Activated CD4-positive, alpha-beta memory T cell treated with anti-CD3 and anti-CD28 coated beads for 36 hours (primary cell): ENCODE data around the gene MRPL49. TPM values are rescaled to one million over a fixed set of nuclear protein-coding genes. Genes with fewer than 3 reads are reported as not detected.

ENCODE experiments used
- CTCF ChIA-PET: fragments of 350-600 bp; sonication (Branson Sonifier 250); formaldehyde crosslinking; loops from one replicate; lab custom pipeline; 2021; ENCODE audit warnings: antibody characterized with exemption, inconsistent platforms; lab: Charles Lee
- POLR2A ChIA-PET: fragments of 350-600 bp; sonication (Branson Sonifier 250); formaldehyde crosslinking; loops from one replicate; lab custom pipeline; 2021; ENCODE audit warnings: antibody characterized with exemption; lab: Charles Lee
- DNase-seq: peaks from one replicate; pipeline ENCODE4 v3.0.0-alpha.2; 2020
- H3K27ac Mint-ChIP-seq: one replicate; pipeline ENCODE4 v1.8.0; 2021; ENCODE audit warnings: mixed read lengths
- H3K27me3 Mint-ChIP-seq: one replicate; pipeline ENCODE4 v1.8.0; 2021; ENCODE audit warnings: mixed read lengths
- H3K36me3 Mint-ChIP-seq: one replicate; pipeline ENCODE4 v1.8.0; 2021; ENCODE audit warnings: mixed read lengths
- H3K4me1 Mint-ChIP-seq: one replicate; pipeline ENCODE4 v1.8.0; 2021; ENCODE audit warnings: low read depth, mixed read lengths
- H3K4me3 Mint-ChIP-seq: one replicate; pipeline ENCODE4 v1.8.0; 2021; ENCODE audit warnings: mild to moderate bottlenecking, mixed read lengths
- H3K9me3 Mint-ChIP-seq: one replicate; pipeline ENCODE4 v1.8.0; 2021; ENCODE audit warnings: mixed read lengths
- intact Hi-C: fragments of 100-400 bp; cut with micrococcal nuclease; formaldehyde crosslinking; loops from one replicate; pipeline ENCODE4 v1.15.1; 2023
- total RNA-seq, 2 experiments: library from RNA; stranded (reverse); gene quantifications; one replicate each; pipeline ENCODE4 v1.2.3, GENCODE V29; 2021

MRPL49 gene
- total RNA-seq, 2 experiments from 2014 or later = 48.5 to 52.5 TPM

- ChIA-PET CTCF (interaction anchor here (0.6 to 6.7 kb wide), 13 partner anchors 7 to 910 kb away, joined by 3 to 122 read pairs (median 8); partner anchors contain the start of genes ARL2, CAPN1, CDCA5 and FAU), POLR2A (interaction anchor here (0.8 to 2.8 kb wide), 7 partner anchors 9 to 69 kb away, joined by 3 to 19 read pairs (median 5); partner anchors contain the start of genes CAPN1, CDCA5, FAU and MRPL49)
- intact Hi-C loops = loop anchor here (10.0 kb wide), 2 partner anchors 368 to 868 kb away; partner anchors contain the start of genes FKBP2, PPP1R14B and RASGRP2
- Mint-ChIP-seq H3K36me3 (peaks cover 5% of the 10 kb centered on the region), H3K4me3 (peak overlapping the region; percentile 84), H3K27ac (peak overlapping the region; percentile 56), H3K4me1 (peaks cover 56% of the 10 kb centered on the region), H3K9me3 (no peaks in the 10 kb centered on the region), H3K27me3 (no peaks in the 10 kb centered on the region)
- DNase-seq = peak; percentile 84
Measured at GRCh38 chr11:65112546-65113360, 9.4 kb upstream of the MRPL49 start.

- no peak for DNase-seq
- Mint-ChIP-seq H3K4me1 (peaks cover 60% of the 10 kb centered on the region), H3K9me3 (no peaks in the 10 kb centered on the region), H3K27ac (peak overlapping the region; percentile 56), H3K27me3 (no peaks in the 10 kb centered on the region), H3K4me3 (peak overlapping the region; percentile 84), H3K36me3 (peaks cover 9% of the 10 kb centered on the region)
- POLR2A ChIA-PET = interaction anchor here (1.1 to 2.8 kb wide), 5 partner anchors 8 to 68 kb away, joined by 3 to 19 read pairs (median 5); partner anchors contain the start of genes CAPN1, FAU, MRPL49 and SYVN1
- intact Hi-C loops = loop anchor here (10.0 kb wide), 2 partner anchors 369 to 869 kb away; partner anchors contain the start of genes FKBP2, PPP1R14B and RASGRP2
- CTCF ChIA-PET = interaction anchor here (0.6 to 6.7 kb wide), 11 partner anchors 7 to 265 kb away, joined by 3 to 122 read pairs (median 8); partner anchors contain the start of genes ARL2, CAPN1, CDCA5 and FAU
Measured at GRCh38 chr11:65113361-65113756, 8.8 kb upstream of the MRPL49 start.

- CTCF ChIA-PET = interaction anchor here (2.6 to 6.7 kb wide), 3 partner anchors 6 to 31 kb away, joined by 7 to 122 read pairs (median 72); partner anchors contain the start of genes CDCA5, FAU, MRPL49 and VPS51
- Mint-ChIP-seq H3K27ac (no peak overlapping the region), H3K4me3 (peak overlapping the region; percentile 84), H3K36me3 (peaks cover 13% of the 10 kb centered on the region), H3K9me3 (no peaks in the 10 kb centered on the region), H3K4me1 (peaks cover 65% of the 10 kb centered on the region), H3K27me3 (no peaks in the 10 kb centered on the region)
- intact Hi-C loops = loop anchor here (10.0 kb wide), 2 partner anchors 369 to 869 kb away; partner anchors contain the start of genes FKBP2, PPP1R14B and RASGRP2
- no peak for DNase-seq
- POLR2A ChIA-PET = interaction anchor here (2.8 kb wide), 1 partner anchor 8 kb away, joined by 19 read pairs; the partner anchor contains the start of genes FAU and MRPL49
Measured at GRCh38 chr11:65113839-65114238, 8.3 kb upstream of the MRPL49 start.

- H3K9me3 Mint-ChIP-seq = no peaks in the 10 kb centered on the region
- DNase-seq = no peak
- peaks cover 67% of the 10 kb centered on the region for H3K4me1 Mint-ChIP-seq
- POLR2A ChIA-PET = no interaction called here
- CTCF ChIA-PET = interaction anchor here (0.7 to 2.6 kb wide), 3 partner anchors 31 to 100 kb away, joined by 3 to 7 read pairs (median 3); partner anchors contain the start of genes ARL2, CAPN1, CDCA5 and ZFPL1
- intact Hi-C loops = loop anchor here (10.0 kb wide), 2 partner anchors 370 to 870 kb away; partner anchors contain the start of genes FKBP2, PPP1R14B and RASGRP2
- H3K36me3 Mint-ChIP-seq = peaks cover 16% of the 10 kb centered on the region
- H3K27me3 Mint-ChIP-seq = no peaks in the 10 kb centered on the region
- no peak overlapping the region for H3K27ac Mint-ChIP-seq
- H3K4me3 Mint-ChIP-seq = no peak overlapping the region
Measured at GRCh38 chr11:65114538-65115171, 7.5 kb upstream of the MRPL49 start.

- peaks cover 69% of the 10 kb centered on the region for H3K4me1 Mint-ChIP-seq
- no peaks in the 10 kb centered on the region for H3K9me3 Mint-ChIP-seq
- H3K27ac Mint-ChIP-seq = peak overlapping the region; percentile 95
- H3K27me3 Mint-ChIP-seq = no peaks in the 10 kb centered on the region
- peaks cover 25% of the 10 kb centered on the region for H3K36me3 Mint-ChIP-seq
- peak overlapping the region; percentile 86 for H3K4me3 Mint-ChIP-seq
- ChIA-PET POLR2A (interaction anchor here (0.6 to 2.7 kb wide), 2 partner anchors 19 to 897 kb away, joined by 3 to 15 read pairs; partner anchors contain the start of gene VPS51), CTCF (interaction anchor here (0.7 to 1.6 kb wide), 2 partner anchors 66 to 101 kb away, joined by 3 read pairs; partner anchors contain the start of genes ARL2 and CAPN1)
- DNase-seq = no peak
- intact Hi-C loops = loop anchor here (2.0 to 10.0 kb wide), 5 partner anchors 19 to 871 kb away; partner anchors contain the start of genes FKBP2, PPP1R14B, RASGRP2 and SYVN1
Measured at GRCh38 chr11:65115361-65116082, 6.6 kb upstream of the MRPL49 start.

GRCh38 chr11:65116370-65117205, 5.5 kb upstream of the MRPL49 start:
- CTCF ChIA-PET = interaction anchor here (0.6 to 2.8 kb wide), 9 partner anchors 13 to 537 kb away, joined by 3 to 16 read pairs (median 4); partner anchors contain the start of genes ARL2, SYVN1 and VPS51

GRCh38 chr11:65117206-65118096, 4.7 kb upstream of the MRPL49 start, which contains the start of gene ZNHIT2:
ZNHIT2 (minus strand) TSS chr11:65117701; CDS start chr11:65117653, 48 bp downstream.
- peak within 1 kb of the TSS; percentile 95 for H3K27ac Mint-ChIP-seq
- peak within 1 kb of the TSS; percentile 86 for H3K4me3 Mint-ChIP-seq
- H3K36me3 Mint-ChIP-seq = peaks cover 42% of the 10 kb centered on the region
- no peaks in the 10 kb centered on the region for H3K27me3 Mint-ChIP-seq
- peaks cover 68% of the 10 kb centered on the region for H3K4me1 Mint-ChIP-seq
- POLR2A ChIA-PET = interaction anchor here (0.7 to 2.7 kb wide), 11 partner anchors 9 to 339 kb away, joined by 3 to 15 read pairs (median 5); partner anchors contain the start of genes ARL2, CAPN1, POLA2 and SF1
- intact Hi-C loops = loop anchor here (1.0 to 10.0 kb wide), 9 partner anchors 17 to 873 kb away; partner anchors contain the start of genes CDCA5, FKBP2, PPP1R14B and RASGRP2
- CTCF ChIA-PET = interaction anchor here (0.6 to 5.7 kb wide), 20 partner anchors 7 to 536 kb away, joined by 3 to 72 read pairs (median 4); partner anchors contain the start of genes ARL2, SNX15, SYVN1 and TM7SF2
- no peaks in the 10 kb centered on the region for H3K9me3 Mint-ChIP-seq
- peak; percentile 100 for DNase-seq

More at GRCh38 chr11:65116370-65117205, 5.5 kb upstream of the MRPL49 start:
- H3K4me3 Mint-ChIP-seq = peak overlapping the region; percentile 86
- no peaks in the 10 kb centered on the region for H3K27me3 Mint-ChIP-seq
- H3K9me3 Mint-ChIP-seq = no peaks in the 10 kb centered on the region
- H3K27ac Mint-ChIP-seq = peak overlapping the region; percentile 95
- POLR2A ChIA-PET = interaction anchor here (0.6 to 2.7 kb wide), 8 partner anchors 15 to 898 kb away, joined by 3 to 15 read pairs (median 6); partner anchors contain the start of genes ARL2, POLA2, SF1 and SYVN1
- peaks cover 68% of the 10 kb centered on the region for H3K4me1 Mint-ChIP-seq
- H3K36me3 Mint-ChIP-seq = peaks cover 36% of the 10 kb centered on the region
- intact Hi-C loops = loop anchor here (1.0 to 10.0 kb wide), 9 partner anchors 18 to 872 kb away; partner anchors contain the start of genes CDCA5, FKBP2, PPP1R14B and RASGRP2
- DNase-seq = peak; percentile 84

GRCh38 chr11:65118097-65118837, 3.9 kb upstream of the MRPL49 start:
- peaks cover 42% of the 10 kb centered on the region for H3K36me3 Mint-ChIP-seq
- no peak for DNase-seq
- H3K27me3 Mint-ChIP-seq = no peaks in the 10 kb centered on the region
- H3K4me1 Mint-ChIP-seq = peaks cover 66% of the 10 kb centered on the region
- intact Hi-C loops = loop anchor here (10.0 kb wide), 2 partner anchors 373 to 873 kb away; partner anchors contain the start of genes FKBP2, PPP1R14B and RASGRP2
- peak overlapping the region; percentile 86 for H3K4me3 Mint-ChIP-seq
- H3K27ac Mint-ChIP-seq = peak overlapping the region; percentile 89
- ChIA-PET CTCF (interaction anchor here (0.6 to 5.7 kb wide), 12 partner anchors 8 to 270 kb away, joined by 3 to 72 read pairs (median 4); partner anchors contain the start of genes ARL2, SYVN1 and TM7SF2), POLR2A (interaction anchor here (1.0 to 2.7 kb wide), 7 partner anchors 10 to 333 kb away, joined by 4 to 15 read pairs (median 6); partner anchors contain the start of genes CAPN1, POLA2 and VPS51)
- H3K9me3 Mint-ChIP-seq = no peaks in the 10 kb centered on the region
